ENCODE data around the gene DEDD2.

DEDD2 gene

DNA sequence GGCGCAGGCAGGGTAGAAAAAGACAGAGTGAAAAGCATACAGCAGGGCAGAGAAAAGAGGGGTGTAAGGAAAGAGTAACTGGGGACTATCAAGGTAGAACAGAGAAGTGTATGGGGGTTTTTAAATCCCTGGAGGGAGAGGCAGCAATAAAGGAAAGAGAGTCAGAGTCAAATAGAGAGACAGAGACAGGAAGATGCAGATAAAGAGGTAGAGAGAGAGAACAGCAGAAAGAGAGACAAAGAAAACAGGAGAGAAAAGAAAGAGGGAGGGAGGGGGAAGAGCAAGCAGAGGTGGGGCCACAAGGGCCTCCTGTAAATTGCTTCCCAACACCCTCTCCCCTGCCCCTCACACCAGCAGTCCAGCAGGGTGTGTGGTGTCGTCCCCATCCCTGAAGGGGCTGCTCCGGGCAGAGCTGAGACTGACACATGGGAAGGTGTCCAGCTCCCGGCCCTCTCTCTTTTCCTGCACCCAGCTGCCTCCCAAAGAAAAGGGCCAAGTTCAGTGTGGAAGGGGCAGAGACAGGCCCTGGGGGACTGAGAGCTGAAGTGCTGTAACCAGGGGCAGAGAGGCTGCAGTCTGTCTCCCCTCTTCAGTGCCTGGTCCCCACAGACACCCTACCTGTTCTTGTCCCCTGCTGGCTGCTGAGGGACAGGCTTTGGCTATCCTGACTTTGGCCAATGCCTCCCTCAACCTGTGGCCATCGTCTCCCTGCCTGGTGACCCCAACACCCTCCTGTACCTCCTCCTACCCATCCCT is 67.9 kb downstream of the DEDD2 start:
- H3K4me3 ChIP-seq (replicated peaks; ENCODE audit: low read depth, low read length): no peak overlapping the region
- TF ChIP-seq, protein P1, sequence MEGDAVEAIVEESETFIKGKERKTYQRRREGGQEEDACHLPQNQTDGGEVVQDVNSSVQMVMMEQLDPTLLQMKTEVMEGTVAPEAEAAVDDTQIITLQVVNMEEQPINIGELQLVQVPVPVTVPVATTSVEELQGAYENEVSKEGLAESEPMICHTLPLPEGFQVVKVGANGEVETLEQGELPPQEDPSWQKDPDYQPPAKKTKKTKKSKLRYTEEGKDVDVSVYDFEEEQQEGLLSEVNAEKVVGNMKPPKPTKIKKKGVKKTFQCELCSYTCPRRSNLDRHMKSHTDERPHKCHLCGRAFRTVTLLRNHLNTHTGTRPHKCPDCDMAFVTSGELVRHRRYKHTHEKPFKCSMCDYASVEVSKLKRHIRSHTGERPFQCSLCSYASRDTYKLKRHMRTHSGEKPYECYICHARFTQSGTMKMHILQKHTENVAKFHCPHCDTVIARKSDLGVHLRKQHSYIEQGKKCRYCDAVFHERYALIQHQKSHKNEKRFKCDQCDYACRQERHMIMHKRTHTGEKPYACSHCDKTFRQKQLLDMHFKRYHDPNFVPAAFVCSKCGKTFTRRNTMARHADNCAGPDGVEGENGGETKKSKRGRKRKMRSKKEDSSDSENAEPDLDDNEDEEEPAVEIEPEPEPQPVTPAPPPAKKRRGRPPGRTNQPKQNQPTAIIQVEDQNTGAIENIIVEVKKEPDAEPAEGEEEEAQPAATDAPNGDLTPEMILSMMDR (IDR thresholded peaks at IDR 0.05; ENCODE audit: low read length, missing control alignments): no peak
- no peak for DNase-seq (ENCODE audit: low read depth)

All from fibroblast of pulmonary artery (primary cell).